A204.1 (cell line): ENCODE measurements around the gene RANBP9.
A peak's percentile ranks its signal among the peaks of the same experiment; 100 is the strongest.

Experiments
- FAIRE-seq: peaks from 2 replicates; lab custom pipeline; 2012; peaks lifted over from hg19 to GRCh38; lab: Jason Lieb, UNC

The RANBP9 gene

DNA sequence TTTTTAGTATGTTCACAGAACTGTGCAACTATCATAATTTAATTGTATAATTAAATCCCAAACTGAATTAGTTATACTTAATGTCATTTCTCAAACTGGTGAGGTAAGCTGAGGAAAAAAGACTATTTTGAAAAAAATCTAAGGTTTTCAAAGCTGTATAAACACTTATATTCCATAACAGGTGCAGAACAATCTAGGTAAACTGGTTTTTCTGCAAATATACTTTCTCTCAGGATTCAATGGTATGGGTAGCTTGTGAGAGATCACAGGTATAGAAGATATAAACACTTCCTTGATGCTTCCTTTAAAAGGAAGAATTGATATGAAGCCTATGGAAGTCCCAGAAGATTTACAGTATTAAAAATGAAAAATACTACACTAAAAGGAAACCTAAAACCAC, 62.8 kb downstream of the RANBP9 start:
- no peak for FAIRE-seq

DNA sequence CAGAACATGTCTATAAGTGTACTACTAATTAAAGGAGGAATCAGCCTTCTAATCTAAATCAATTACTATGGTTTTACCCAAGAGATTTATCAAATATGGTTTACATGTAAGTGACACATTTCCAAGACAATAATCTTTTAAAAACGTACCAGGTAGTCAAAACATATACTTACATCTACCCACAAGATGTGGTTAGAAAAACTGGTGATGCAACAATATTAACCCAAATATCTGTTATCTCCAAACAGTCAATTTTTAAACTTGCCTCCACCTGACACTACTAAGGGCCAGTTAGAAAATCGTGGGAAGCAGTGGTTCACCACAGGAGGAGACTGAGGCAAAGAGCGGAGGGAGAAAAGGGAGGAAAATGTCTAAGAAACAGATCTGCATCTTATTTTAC, 68.5 kb downstream of the RANBP9 start:
- no peak for FAIRE-seq

DNA sequence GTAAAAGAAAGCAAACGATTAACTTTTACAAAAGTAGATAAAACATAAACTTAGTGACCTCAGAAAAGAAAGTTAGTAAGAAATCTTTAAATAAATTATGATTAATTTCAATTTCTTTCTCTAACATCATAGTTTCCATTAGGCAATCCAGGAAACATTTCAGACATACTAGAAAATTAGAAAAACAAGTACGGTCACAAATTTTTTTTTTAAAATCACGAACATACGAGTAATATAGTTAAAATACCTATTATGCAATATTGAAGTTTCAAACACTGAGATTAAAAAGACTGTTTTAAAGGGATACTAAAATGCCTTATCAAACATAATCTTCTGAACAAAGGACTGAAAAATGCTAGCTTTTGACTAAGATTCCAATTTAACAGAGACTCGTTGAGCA, 70.3 kb downstream of the RANBP9 start:
- FAIRE-seq, result peak; percentile 72

DNA sequence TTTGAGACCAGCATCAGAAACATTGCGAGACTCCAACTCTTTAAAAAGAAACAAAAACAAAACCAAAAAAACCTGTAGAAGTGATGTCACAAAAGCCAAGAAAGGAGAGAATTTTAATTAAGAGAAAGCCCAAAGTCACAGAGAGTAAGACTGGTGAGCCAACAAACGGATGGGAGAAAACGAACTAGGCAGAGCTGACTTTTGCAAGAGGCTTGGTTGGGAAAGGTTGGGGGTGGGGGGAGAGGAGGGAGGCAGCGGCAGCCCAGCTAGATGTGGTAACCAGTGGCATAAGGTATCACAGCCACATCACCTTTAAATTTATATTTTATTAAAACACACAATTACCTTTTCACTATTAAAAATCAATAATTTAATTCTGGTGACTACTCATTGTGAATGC, 73.0 kb downstream of the RANBP9 start:
- FAIRE-seq, result no peak

DNA sequence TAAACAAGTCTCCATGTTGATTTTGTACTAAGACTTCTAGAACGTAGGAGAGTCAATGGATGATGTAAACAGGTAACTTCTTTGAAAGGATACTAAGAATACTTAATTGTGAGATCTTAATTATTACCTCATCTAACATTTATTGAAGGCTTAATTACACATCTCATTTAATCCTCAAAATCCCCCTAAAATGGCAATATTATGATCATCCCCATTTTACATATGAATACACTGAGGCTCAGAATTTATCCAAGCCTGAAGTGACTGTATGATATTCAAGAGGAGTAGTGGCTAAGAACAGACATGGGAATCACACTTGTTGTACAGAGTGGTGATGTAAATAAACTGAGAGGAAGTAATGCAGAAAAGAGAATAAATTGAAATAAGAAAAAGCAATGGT, 73.6 kb downstream of the RANBP9 start:
- FAIRE-seq, result no peak

DNA sequence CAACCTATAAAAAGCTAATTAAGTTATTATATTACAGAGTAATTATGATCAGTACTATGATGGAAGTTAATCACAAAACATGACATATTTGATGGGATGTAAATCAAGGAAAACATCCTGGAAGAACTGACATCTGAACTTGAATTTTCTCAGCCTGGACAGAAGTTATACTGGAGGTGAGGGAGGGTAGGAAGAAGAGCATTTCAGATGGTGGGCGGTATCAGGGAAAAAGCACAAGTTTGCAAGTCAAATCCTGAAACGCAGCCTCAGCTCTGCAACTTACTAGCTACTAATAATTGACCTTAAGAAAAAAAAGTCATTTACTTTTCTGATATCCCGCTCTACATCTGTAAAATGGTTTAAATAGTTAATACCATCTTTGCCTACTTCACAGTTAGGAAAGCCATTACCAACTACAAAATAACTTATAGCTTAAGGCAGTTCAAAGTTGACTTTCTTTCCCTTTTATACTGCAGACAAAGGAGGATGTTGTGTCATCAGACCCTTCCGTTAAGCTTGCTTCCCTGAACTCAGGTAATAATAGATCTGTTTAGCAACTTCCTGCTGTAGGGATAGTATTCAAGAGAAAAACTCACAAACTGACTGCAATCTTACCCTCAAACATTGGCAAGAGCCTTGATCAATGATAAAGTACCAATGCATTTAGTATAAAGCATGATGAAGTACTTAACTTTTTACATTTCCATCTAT, 75.5 kb downstream of the RANBP9 start:
- no peak for FAIRE-seq

DNA sequence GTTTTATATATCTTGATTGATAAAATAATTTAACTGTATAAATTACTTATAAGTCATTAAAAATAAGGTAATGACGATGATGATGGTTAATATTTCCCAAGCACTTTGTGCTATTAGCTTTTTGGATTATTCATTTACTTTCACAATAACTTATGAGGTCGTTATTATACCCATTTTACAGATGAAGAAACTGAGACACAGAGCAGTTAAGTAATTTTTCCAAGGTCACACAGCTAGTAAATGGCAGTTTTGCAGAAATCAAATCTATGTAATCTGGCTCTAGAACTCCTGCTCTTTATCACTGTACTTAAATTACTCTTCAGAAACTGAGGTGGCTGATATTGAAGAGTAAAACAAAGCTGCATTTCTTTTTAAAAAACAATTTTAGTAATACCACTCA, 78.3 kb downstream of the RANBP9 start:
- no peak for FAIRE-seq

DNA sequence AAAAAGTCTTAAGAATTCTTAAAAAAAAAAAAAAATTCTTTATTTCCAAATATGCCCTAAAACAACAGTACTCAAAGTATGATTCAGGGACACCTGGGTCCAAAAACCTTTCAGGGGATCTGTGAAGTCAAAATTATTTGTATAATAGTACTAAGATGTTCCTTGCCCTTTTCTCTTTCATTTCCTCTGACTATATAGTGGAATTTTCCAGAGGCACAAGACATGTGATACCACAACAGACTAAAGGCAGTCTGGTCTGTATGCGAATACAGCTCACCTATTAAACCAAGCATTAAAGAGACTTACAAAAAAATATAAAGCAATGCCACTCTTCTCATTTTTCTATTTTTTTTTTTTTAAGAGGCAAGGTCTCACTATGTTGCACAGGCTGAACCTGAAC, 81.1 kb downstream of the RANBP9 start:
- FAIRE-seq, result no peak

DNA sequence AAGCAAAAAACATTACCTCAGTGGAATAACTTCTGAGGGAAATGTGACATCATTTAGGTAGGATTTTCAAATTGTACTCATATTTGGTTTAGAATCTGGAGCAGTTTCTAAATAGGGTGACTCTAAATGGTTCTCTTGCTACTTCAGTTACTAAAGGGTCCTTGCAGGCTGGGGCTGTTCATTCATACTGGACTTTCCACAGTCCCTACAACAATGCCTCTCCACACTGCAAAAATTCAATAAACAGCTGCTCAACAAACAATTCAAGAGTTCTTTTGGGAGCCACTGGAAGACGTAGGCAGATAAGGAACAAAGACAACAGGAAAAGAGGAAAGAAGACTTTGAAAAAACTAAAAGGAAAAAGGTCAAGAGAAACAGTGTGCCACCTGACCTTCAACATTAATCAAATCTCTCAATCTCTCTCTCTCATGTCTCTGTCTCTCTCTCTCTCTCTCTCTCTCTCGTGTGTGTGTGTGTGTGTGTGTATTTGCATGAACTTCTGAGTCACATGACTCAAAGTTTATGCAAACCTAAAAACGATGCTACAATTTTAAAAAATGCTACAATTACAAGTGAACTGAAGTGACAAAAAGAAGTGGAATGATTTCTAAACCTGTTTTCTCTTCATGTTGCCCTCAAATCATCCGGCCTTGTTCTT, 82.0 kb downstream of the RANBP9 start:
- FAIRE-seq, result no peak

DNA sequence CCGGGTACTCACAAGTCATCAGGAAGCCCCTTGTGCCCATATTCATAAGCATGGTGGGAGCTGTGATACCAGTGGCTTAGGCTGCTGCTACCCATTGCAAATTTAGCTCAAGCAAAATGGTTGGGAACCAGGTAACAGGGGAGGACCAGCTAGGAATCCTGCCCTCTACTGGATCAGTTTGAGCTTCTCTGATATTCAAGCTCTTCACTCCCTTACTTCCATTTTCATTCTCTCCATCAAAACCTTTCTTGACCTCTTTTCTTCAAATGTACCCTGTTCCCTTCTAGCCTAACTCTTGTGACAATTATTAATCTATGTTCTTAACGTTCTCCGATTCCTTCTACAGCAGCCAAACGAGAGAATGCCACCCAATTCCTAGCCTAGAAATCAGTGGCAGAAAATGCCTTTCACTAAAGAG, 86.8 kb downstream of the RANBP9 start:
- no peak for FAIRE-seq

DNA sequence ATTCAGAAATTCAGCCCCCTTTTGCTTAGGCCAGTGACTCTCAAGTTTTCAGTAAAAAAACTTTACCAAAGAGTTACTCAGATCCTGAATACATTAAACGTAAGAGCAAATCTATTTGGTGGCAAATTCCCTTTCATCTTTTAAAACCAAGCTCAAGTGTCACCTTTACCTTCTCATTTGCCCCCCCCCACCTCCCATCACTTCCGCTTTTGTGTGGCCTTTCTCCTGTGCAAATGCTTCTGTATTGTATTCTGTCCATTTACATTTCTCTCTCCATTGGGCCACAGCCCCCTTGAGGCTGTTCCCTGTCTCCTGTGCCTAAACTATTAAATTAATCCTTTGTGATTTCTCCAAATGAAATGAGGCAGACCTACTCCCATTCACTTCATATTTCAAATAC, 94.6 kb downstream of the RANBP9 start:
- no peak for FAIRE-seq

DNA sequence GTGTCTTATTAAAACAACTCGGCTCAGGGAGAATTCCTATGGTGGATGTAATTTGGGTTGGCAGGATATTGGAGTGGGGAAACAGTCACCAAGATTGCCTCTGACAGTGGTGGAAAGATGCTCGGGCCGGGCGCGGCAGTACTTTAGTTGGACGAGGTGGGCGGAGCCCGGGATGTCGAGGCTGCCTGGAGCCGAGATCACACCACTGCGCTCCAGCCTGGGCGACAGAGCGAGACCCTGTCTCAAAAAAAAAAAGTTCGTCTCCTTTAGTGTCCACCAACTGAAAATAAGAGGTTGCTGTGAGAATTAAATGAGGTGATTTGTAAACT, 95.9 kb downstream of the RANBP9 start:
- FAIRE-seq, result no peak

DNA sequence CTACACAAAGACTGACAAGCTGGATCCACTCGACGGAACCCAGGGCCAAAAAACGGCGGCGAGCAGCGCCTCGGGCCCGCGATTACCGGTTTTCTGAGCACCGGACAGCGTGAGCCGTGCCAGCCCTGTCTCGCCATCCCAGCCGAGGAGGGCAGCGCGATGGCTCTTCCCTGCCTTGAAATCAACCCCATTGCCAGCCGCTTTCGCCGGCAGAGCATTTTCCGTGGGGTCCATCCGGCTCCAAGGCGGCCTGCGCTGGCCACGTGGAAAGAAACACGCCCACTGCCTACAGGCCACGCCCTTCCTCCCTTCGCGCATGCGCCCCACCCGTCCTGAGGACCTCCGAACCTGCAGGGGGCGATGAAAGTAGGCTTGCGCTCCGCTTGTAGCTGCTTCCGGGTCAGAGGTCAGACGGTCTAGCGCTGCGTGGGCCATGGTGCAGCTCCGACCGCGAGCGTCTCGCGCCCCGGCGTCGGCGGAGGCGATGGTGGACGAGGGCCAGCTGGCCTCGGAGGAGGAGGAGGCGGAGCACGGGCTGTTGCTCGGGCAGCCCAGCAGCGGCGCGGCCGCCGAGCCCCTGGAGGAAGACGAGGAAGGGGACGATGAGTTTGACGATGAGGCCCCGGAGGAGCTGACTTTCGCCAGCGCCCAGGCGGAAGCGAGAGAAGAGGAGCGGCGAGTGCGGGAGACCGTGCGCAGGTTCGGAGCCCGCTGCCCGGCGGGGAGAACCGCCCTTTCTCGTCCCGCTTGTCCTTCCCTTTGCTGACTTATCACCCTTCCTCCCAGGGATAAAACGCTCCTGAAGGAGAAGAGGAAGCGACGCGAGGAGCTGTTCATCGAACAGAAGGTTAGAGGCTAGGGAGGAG, 96.5 kb downstream of the RANBP9 start, which contains the start of gene NOL7:
TSS of gene NOL7 (plus strand) at position 410 of the 866 bp plus-strand sequence. CDS start at position 434, 24 bp downstream.
- no peak for FAIRE-seq

DNA sequence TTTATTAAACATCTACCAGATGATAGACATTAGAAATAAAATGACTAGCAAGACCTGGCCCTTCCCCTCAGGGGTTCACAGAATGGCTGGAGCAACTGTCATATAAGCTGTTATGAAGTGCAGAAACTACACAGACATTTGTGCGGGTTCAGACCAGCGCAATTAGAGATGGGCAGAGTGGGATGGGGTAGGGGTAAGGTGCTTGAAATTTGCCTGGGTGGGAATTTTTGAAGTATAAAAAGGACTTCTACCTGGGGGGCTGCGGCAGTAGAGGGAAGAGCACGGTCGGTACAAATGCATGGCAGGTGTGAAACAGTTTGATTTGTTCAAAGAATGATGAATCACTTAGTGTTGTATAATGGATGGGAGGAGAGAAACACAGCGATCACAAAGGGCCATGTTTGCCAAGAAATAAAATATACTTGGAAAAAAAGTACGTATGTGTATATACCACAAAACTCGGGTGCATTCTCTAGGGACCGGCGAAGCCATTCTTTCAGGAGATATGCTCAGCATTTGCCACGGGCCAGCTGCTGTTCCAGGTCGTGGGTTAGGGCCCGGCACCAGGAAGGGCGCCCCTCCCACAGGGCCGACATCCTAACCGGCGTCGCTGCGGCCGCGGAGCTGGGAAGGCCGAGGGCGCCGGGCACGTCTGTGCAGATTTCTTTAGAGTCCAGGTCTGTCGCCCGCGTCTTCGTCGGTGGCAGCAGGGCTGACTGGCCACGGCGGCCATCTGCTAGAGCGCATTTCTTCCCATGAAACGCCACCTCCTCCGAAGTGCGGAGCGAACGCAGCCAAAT, 97.3 kb downstream of the RANBP9 start:
- FAIRE-seq, result no peak

DNA sequence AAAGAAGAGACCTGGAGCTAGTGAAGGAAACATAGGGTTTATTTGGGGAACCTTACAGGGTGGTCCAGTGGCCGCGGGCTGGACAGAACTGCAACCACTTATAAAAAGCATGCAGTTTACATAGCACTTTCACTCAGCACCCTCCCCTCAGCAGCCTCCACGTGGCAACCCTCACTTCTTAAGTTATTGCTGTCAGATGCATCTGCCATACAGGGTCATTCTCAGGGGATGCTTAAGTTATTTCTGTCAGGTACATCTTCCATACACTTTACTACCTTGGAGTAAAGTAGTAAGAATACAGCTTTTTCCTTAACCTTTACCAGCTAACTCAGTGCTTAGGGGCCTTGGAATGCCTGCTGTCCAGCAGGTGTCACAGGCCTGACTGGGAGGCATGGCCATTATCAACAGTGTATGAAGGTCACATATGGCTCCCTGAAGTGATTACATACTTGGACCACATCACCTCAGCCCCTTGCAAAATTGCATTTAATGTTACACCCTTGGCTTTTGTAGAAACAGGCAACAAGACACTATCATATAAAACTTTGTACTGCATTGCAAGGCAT, 98.5 kb downstream of the RANBP9 start:
- FAIRE-seq, result no peak

DNA sequence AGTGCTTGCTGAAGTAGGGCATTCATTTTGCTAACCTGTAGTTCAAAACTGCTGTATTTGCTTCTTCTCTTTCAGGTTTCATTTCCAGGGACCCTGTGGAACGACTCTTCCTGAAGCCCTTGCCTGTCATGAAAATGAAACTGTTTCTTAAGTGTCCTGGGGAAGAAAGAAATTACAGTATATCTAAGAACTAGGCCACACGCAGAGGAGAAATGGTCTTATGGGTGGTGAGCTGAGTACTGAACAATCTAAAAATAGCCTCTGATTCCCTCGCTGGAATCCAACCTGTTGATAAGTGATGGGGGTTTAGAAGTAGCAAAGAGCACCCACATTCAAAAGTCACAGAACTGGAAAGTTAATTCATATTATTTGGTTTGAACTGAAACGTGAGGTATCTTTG, 99.9 kb downstream of the RANBP9 start:
- no peak for FAIRE-seq

DNA sequence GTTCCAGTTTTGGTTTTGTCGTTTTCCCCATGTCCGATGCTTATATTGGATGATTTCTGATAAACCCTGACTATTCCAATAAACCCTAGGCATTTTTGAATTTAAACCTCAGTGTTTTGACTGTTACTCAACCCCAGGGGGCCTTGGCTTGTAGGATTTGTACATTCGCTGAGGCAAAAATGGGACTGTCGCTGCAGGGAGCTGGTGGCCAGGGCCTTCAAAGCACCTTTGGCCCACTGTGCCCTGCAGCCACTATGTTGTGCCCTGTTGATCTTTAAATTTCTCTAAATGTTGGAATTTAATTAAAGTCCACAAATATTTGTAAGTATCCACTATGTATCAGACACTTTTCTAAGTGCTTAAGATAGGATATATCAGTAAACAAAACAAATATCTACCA, 106.0 kb downstream of the RANBP9 start:
- FAIRE-seq, result no peak

DNA sequence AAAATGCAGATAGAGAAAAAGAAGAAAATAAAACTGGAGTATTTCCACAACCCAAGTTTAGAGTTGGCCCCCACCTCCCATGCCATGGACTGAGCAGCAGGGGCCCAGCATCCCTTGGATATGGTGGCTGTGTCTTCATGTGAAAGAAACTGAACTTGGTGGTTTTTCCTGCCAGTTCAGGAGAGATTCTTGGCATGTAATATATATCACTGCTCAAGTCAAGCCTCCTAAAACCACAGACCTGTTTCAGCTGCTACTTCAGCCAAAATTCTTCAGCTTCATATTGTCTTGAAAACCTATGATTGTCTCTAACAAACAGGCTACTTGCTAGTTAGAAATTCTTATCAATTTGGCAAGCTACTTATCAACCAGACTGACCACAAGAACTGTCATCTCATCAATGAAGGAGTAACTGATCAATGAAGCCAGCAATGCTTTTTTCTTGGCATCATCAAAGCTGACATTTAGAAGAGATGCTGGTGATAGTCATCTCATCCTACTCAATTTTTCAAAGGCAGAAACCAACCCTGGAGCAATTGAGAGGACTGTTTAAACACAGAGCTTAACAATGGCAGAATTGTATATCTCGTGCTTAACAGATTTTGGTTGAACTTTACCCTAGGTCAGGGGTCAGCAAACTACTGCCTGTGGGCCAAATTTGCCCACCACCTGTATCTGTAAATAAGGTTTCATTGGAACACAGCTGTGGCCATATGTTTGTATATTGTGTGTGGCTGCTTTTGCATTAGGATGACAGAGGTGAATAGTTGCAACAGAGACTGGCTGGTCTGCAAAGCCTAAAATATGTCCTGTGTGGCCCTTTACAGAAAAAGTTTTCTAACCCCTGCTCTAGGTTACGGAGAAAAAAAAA, 106.9 kb downstream of the RANBP9 start:
- FAIRE-seq, result no peak

DNA sequence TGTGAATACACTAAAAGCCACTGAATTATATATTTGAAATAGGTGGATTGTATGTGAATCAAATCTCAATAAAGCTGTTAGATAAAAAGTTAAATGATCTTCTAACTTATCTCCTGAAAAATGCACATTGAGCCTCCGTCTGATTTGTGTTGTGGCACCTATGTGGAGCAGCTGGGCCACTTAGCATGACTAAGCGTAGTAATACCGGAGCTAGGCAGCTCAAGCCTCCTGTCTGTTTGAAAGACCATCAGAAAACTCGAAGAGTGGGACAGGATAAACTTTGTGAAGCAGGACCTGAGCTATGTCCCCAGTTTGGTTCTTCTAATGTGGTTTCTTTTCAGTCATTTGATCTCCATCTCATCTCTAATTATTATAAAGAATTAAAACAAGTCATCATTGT, 107.5 kb downstream of the RANBP9 start:
- no peak for FAIRE-seq

DNA sequence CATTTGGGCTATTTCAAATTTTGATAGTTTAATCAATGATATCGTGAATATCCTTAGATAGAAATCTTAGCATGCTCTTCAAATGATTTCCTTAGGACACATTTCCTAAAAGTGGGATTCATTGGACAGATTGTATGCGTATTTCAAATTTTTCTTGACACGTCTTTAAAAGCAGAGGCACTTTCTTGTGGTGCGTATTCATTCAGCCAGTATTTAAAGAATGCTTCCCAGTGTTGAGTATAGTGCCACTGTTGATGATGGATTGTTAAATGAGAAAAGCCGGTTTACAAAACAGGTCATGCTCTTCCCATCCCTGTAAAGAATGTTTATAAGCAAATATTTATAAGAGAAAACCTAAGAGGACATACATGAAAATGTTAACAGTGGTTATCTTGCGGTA, 111.6 kb downstream of the RANBP9 start:
- FAIRE-seq, result no peak

DNA sequence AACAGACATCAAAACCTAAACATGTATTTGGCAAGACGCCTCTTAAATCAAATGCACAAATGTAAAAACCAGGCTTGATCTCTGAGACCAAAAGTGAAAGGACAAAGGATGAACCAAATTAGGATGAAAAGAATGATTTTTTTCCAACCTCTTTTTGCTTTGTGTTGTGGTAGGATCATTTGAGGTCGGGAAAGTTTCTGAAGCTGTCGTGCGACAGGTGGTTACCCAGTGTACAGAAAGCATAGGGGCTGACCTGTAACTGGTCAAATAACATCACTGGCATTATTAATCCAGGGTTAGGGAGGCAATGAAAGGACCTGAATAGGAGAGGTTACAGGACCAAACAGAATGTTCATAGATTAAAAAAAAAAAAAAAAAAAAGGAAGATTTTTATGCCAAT, 114.6 kb downstream of the RANBP9 start:
- FAIRE-seq, result no peak
